Left lung (tissue), 10 donors: Measurements from ENCODE around the gene IMMP2L. TPM values are rescaled to one million over a fixed set of nuclear protein-coding genes. Genes with fewer than 3 reads are reported as not detected.

Source experiments
- ATAC-seq: fragments of 200-7000 bp; cut with Tn5 transposase; one replicate; pipeline ENCODE4 v1.9.1; 2020; ENCODE audit warnings: moderate library complexity
- DNase-seq, 4 donors: peaks; one replicate each; pipeline ENCODE4 v3.0.0-alpha.2; 2013 to 2020
- H3K27ac ChIP-seq, 2 donors: fragments of 200-600 bp; sonication (generic) in 1 of 2; one replicate each; pipeline versions ENCODE4 v1.5.0 to v1.8.0; 2020 to 2021
- H3K27me3 ChIP-seq, 2 donors: fragments of 200-600 bp; sonication (generic) in 1 of 2; one replicate each; pipeline versions ENCODE4 v1.5.0 to v1.8.0; 2020 to 2021
- H3K36me3 ChIP-seq, 2 donors: fragments of 200-600 bp; sonication (generic) in 1 of 2; one replicate each; pipeline versions ENCODE4 v1.5.0 to v1.8.0; 2020 to 2021
- H3K4me1 ChIP-seq, 2 donors: fragments of 200-600 bp; one replicate each; pipeline ENCODE4 v1.8.0; 2021
- H3K4me3 ChIP-seq, 2 donors: fragments of 200-600 bp; sonication (generic) in 1 of 2; one replicate each; pipeline versions ENCODE4 v1.5.0 to v1.8.0; 2020 to 2021; ENCODE audit warnings: mild to moderate bottlenecking in 1 of 2
- H3K9me3 ChIP-seq, 2 donors: fragments of 200-600 bp; sonication (generic) in 1 of 2; one replicate each; pipeline versions ENCODE4 v1.5.0 to v1.8.0; 2020 to 2021
- CTCF ChIP-seq, 2 donors: fragments of 200-600 bp; sonication (generic) in 1 of 2; IDR thresholded peaks; one replicate each; pipeline versions ENCODE4 v1.5.0 to v1.8.0; 2021; ENCODE audit warnings: antibody characterized with exemption in 2 of 2
- intact Hi-C, 2 donors: fragments of 100-400 bp; cut with DNase I; formaldehyde crosslinking; loops; one replicate each; pipeline versions ENCODE4 v1.11.2 to v1.14.2; 2022
- polyA plus RNA-seq, 6 donors: library from polyadenylated mRNA; unstranded; fragments of 120-200 nt; gene quantifications; one replicate each; pipeline ENCODE4 v1.2.1, GENCODE V29; 2013; ENCODE audit not compliant: insufficient read length in 6 of 6
- total RNA-seq, 2 donors: library from RNA; stranded (reverse); fragmentation: NEBNext Ultra II Directional; extraction: Animal tissue kit (Norgen Biotek cat#: 25700); gene quantifications; one replicate each; pipeline ENCODE4 v1.2.1, GENCODE V29; 2021
- donor health status: DM: no; HTN: yes; CAD: no.
- donor health status: DM: no; HTN: no; CAD: no.

The IMMP2L gene
- total and polyA plus RNA-seq, 8 donors = 10.3 to 30.1 (median 25.7) TPM

GRCh38 chr7:111485701-111486380 lies 76.5 kb downstream of the IMMP2L start:
- no peaks in the 10 kb centered on the region for H3K9me3 ChIP-seq
- H3K4me1 ChIP-seq = no peaks in the 10 kb centered on the region
- no peaks in the 10 kb centered on the region for H3K27me3 ChIP-seq
- no peak for TF ChIP-seq CTCF (IDR thresholded peaks at IDR 0.05)
- H3K27ac ChIP-seq = no peak overlapping the region
- no peak overlapping the region for H3K4me3 ChIP-seq
- intact Hi-C loops = loop anchor here in 1 of 2 donors (10.0 kb wide), 1 partner anchor 161 kb away; no protein-coding TSS in a partner anchor
- no peak for DNase-seq
- peak; percentile 30 for ATAC-seq
- no peaks in the 10 kb centered on the region for H3K36me3 ChIP-seq

- intact Hi-C loops = loop anchor here in 1 of 2 donors (10.0 kb wide), 1 partner anchor 158 kb away; no protein-coding TSS in a partner anchor
- no peaks in the 10 kb centered on the region for H3K4me1 ChIP-seq
- TF ChIP-seq CTCF (IDR thresholded peaks at IDR 0.05) = no peak
- no peaks in the 10 kb centered on the region for H3K9me3 ChIP-seq
- no peak overlapping the region for H3K27ac ChIP-seq
- no peak for DNase-seq
- no peak for ATAC-seq
- H3K27me3 ChIP-seq = no peaks in the 10 kb centered on the region
- no peaks in the 10 kb centered on the region for H3K36me3 ChIP-seq
- no peak overlapping the region for H3K4me3 ChIP-seq
Observed at GRCh38 chr7:111483078-111483477, 79.2 kb downstream of the IMMP2L start.

- H3K9me3 ChIP-seq = no peaks in the 10 kb centered on the region
- no peak overlapping the region for H3K27ac ChIP-seq
- intact Hi-C loops = no loop called here
- ATAC-seq = no peak
- no peaks in the 10 kb centered on the region for H3K4me1 ChIP-seq
- no peaks in the 10 kb centered on the region for H3K36me3 ChIP-seq
- no peaks in the 10 kb centered on the region for H3K27me3 ChIP-seq
- no peak overlapping the region for H3K4me3 ChIP-seq
- TF ChIP-seq CTCF (IDR thresholded peaks at IDR 0.05) = no peak
- DNase-seq = no peak
Observed at GRCh38 chr7:111477462-111478225, 84.6 kb downstream of the IMMP2L start.

- Histone ChIP-seq H3K4me3 (no peak overlapping the region), H3K36me3 (no peaks in the 10 kb centered on the region), H3K9me3 (peaks cover 0 to under 1% of the 10 kb centered on the region in 2 donors), H3K27me3 (no peaks in the 10 kb centered on the region), H3K4me1 (no peaks in the 10 kb centered on the region), H3K27ac (no peak overlapping the region)
- no peak for TF ChIP-seq CTCF (IDR thresholded peaks at IDR 0.05)
- no peak for DNase-seq
- no peak for ATAC-seq
- intact Hi-C loops = no loop called here
Observed at GRCh38 chr7:111476586-111477293, 85.6 kb downstream of the IMMP2L start.

- Histone ChIP-seq H3K27ac (no peak overlapping the region), H3K27me3 (no peaks in the 10 kb centered on the region), H3K36me3 (no peaks in the 10 kb centered on the region), H3K4me1 (no peaks in the 10 kb centered on the region), H3K9me3 (peaks cover 0 to 8% of the 10 kb centered on the region in 2 donors), H3K4me3 (no peak overlapping the region)
- no peak for TF ChIP-seq CTCF (IDR thresholded peaks at IDR 0.05)
- intact Hi-C loops = no loop called here
- no peak for DNase-seq
- no peak for ATAC-seq
Observed at GRCh38 chr7:111475959-111476358, 86.3 kb downstream of the IMMP2L start.
